ENCODE measurements around the gene DBX1. TPM values are rescaled to one million over a fixed set of nuclear protein-coding genes. Genes with fewer than 3 reads are reported as not detected.

Gene DBX1
- total and polyA plus RNA-seq, 8 donors, result not detected

GRCh38 chr11:20120134-20120925 is 39.9 kb downstream of the DBX1 start:
- no peak for ATAC-seq
- H3K4me3 ChIP-seq, result no peak overlapping the region
- H3K9me3 ChIP-seq, result no peaks in the 10 kb centered on the region
- TF ChIP-seq, protein P1, sequence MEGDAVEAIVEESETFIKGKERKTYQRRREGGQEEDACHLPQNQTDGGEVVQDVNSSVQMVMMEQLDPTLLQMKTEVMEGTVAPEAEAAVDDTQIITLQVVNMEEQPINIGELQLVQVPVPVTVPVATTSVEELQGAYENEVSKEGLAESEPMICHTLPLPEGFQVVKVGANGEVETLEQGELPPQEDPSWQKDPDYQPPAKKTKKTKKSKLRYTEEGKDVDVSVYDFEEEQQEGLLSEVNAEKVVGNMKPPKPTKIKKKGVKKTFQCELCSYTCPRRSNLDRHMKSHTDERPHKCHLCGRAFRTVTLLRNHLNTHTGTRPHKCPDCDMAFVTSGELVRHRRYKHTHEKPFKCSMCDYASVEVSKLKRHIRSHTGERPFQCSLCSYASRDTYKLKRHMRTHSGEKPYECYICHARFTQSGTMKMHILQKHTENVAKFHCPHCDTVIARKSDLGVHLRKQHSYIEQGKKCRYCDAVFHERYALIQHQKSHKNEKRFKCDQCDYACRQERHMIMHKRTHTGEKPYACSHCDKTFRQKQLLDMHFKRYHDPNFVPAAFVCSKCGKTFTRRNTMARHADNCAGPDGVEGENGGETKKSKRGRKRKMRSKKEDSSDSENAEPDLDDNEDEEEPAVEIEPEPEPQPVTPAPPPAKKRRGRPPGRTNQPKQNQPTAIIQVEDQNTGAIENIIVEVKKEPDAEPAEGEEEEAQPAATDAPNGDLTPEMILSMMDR (IDR thresholded peaks at IDR 0.05), result no peak
- peaks cover 0 to 31% of the 10 kb centered on the region in 2 donors for H3K36me3 ChIP-seq
- H3K27ac ChIP-seq, result no peak overlapping the region
- H3K4me1 ChIP-seq, result no peaks in the 10 kb centered on the region
- no peaks in the 10 kb centered on the region for H3K27me3 ChIP-seq
- intact Hi-C loops (cut with DNase I), result no loop called here
- DNase-seq, result no peak

- intact Hi-C loops (cut with DNase I), result no loop called here
Observed at GRCh38 chr11:20119315-20119714, 41.0 kb downstream of the DBX1 start.

GRCh38 chr11:20118209-20118608 is 42.1 kb downstream of the DBX1 start:
- TF ChIP-seq, protein P1 (IDR thresholded peaks at IDR 0.05), result no peak
- intact Hi-C loops (cut with DNase I), result no loop called here
- H3K36me3 ChIP-seq, result peaks cover 0 to 40% of the 10 kb centered on the region in 2 donors
- no peaks in the 10 kb centered on the region for H3K27me3 ChIP-seq
- ATAC-seq (no peak), DNase-seq (no peak)
- H3K4me3 ChIP-seq, result no peak overlapping the region
- no peaks in the 10 kb centered on the region for H3K9me3 ChIP-seq
- no peaks in the 10 kb centered on the region for H3K4me1 ChIP-seq
- no peak overlapping the region for H3K27ac ChIP-seq

More at GRCh38 chr11:20119315-20119714, 41.0 kb downstream of the DBX1 start:
- no peaks in the 10 kb centered on the region for H3K9me3 ChIP-seq
- ATAC-seq (no peak), DNase-seq (no peak)
- no peaks in the 10 kb centered on the region for H3K4me1 ChIP-seq
- H3K27me3 ChIP-seq, result no peaks in the 10 kb centered on the region
- TF ChIP-seq, protein P1 (IDR thresholded peaks at IDR 0.05), result no peak
- H3K27ac ChIP-seq, result no peak overlapping the region
- H3K4me3 ChIP-seq, result no peak overlapping the region
- peaks cover 0 to 40% of the 10 kb centered on the region in 2 donors for H3K36me3 ChIP-seq

- DNase-seq (no peak), ATAC-seq (no peak)
- TF ChIP-seq, protein P1 (IDR thresholded peaks at IDR 0.05), result no peak
- H3K27ac ChIP-seq, result no peak overlapping the region
- no peaks in the 10 kb centered on the region for H3K4me1 ChIP-seq
- H3K36me3 ChIP-seq, result peaks cover 0 to 40% of the 10 kb centered on the region in 2 donors
- H3K27me3 ChIP-seq, result no peaks in the 10 kb centered on the region
- H3K4me3 ChIP-seq, result no peak overlapping the region
- intact Hi-C loops (cut with DNase I), result no loop called here
- H3K9me3 ChIP-seq, result no peaks in the 10 kb centered on the region
Observed at GRCh38 chr11:20117291-20117690, 43.0 kb downstream of the DBX1 start.

DNA sequence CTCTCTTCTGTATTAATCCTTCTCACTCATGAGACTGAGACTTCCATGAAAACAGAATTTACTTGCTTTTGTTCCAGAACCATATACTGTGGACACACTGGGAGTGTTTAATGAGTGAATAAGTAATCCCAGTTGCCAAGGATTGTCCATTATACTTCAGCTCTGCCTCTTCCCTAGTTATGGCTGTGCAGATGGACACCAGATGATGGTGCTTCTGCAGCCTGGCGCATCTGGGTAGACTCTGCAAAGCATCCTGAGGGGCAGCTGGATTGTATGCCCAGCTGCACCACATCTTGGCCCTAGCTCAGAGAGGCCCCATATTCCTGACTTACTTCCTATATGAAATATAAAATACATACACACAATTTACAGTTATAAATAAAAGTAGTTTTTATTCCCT is 43.5 kb downstream of the DBX1 start:
- Histone ChIP-seq H3K36me3 (peaks cover 0 to 40% of the 10 kb centered on the region in 2 donors), H3K9me3 (no peaks in the 10 kb centered on the region), H3K4me3 (no peak overlapping the region), H3K4me1 (peaks cover 0 to 2% of the 10 kb centered on the region in 2 donors), H3K27me3 (no peaks in the 10 kb centered on the region), H3K27ac (no peak overlapping the region)
- DNase-seq, result no peak
- no peak for ATAC-seq
- TF ChIP-seq, protein P1 (IDR thresholded peaks at IDR 0.05), result no peak
- intact Hi-C loops (cut with DNase I), result no loop called here

All from left lung (tissue), 10 donors.